GM21723 (cell line): ENCODE results near the gene BORCS5.

ENCODE experiments used
- ATAC-seq: cut with Tn5 transposase; IDR thresholded peaks from one replicate; pipeline ENCODE4 v1.9.1; 2021; ENCODE audit warnings: mild to moderate bottlenecking, moderate library complexity; ENCODE audit not compliant: unreplicated experiment

BORCS5 gene

GRCh38 chr12:12510141-12510540, 153.3 kb downstream of the BORCS5 start:
- ATAC-seq = no peak

GRCh38 chr12:12510551-12510950, 153.7 kb downstream of the BORCS5 start:
- no peak for ATAC-seq

GRCh38 chr12:12511021-12511783, 154.3 kb downstream of the BORCS5 start:
- no peak for ATAC-seq

- ATAC-seq = no peak
Measured at GRCh38 chr12:12511895-12512711, 155.2 kb downstream of the BORCS5 start.

- ATAC-seq = no peak
Measured at GRCh38 chr12:12513416-12514006, 156.6 kb downstream of the BORCS5 start.

- no peak for ATAC-seq
Measured at GRCh38 chr12:12518464-12518845, 161.6 kb downstream of the BORCS5 start.

- no peak for ATAC-seq
Measured at GRCh38 chr12:12518919-12519318, 162.0 kb downstream of the BORCS5 start.
